ENCODE data around the gene SYNDIG1L.

DNA sequence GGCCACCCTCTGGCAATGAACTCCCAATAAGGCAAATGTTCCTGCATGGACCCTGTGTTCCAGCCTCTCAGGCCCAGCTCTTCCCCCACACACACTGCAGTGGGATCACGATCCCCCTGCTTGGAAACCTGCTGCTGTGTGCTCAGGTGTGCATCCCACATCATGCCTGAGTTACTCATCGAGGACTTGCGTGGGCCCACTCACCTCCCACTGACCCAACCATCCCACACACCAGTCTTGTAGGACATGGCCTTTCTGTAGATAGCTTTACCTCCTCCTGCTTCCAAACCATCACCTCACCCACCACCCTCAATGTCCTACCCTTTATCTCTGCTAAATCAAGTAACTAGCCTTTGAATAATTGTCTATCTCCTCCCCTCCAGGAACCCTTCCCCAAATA is 42.5 kb upstream of the SYNDIG1L start:
- TF ChIP-seq, protein P1, sequence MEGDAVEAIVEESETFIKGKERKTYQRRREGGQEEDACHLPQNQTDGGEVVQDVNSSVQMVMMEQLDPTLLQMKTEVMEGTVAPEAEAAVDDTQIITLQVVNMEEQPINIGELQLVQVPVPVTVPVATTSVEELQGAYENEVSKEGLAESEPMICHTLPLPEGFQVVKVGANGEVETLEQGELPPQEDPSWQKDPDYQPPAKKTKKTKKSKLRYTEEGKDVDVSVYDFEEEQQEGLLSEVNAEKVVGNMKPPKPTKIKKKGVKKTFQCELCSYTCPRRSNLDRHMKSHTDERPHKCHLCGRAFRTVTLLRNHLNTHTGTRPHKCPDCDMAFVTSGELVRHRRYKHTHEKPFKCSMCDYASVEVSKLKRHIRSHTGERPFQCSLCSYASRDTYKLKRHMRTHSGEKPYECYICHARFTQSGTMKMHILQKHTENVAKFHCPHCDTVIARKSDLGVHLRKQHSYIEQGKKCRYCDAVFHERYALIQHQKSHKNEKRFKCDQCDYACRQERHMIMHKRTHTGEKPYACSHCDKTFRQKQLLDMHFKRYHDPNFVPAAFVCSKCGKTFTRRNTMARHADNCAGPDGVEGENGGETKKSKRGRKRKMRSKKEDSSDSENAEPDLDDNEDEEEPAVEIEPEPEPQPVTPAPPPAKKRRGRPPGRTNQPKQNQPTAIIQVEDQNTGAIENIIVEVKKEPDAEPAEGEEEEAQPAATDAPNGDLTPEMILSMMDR (IDR thresholded peaks at IDR 0.05) = no peak
- TF ChIP-seq POLR2A (IDR thresholded peaks at IDR 0.05) (no peak), POLR2AphosphoS5 (IDR thresholded peaks at IDR 0.05) (no peak)

Measured in prostate gland (tissue), 2 donors.